ENCODE data around the gene CABP2. TPM values are rescaled to one million over a fixed set of nuclear protein-coding genes. Genes with fewer than 3 reads are reported as not detected.

The CABP2 gene
- total RNA-seq, 2 donors from 2014 or later: not detected

DNA sequence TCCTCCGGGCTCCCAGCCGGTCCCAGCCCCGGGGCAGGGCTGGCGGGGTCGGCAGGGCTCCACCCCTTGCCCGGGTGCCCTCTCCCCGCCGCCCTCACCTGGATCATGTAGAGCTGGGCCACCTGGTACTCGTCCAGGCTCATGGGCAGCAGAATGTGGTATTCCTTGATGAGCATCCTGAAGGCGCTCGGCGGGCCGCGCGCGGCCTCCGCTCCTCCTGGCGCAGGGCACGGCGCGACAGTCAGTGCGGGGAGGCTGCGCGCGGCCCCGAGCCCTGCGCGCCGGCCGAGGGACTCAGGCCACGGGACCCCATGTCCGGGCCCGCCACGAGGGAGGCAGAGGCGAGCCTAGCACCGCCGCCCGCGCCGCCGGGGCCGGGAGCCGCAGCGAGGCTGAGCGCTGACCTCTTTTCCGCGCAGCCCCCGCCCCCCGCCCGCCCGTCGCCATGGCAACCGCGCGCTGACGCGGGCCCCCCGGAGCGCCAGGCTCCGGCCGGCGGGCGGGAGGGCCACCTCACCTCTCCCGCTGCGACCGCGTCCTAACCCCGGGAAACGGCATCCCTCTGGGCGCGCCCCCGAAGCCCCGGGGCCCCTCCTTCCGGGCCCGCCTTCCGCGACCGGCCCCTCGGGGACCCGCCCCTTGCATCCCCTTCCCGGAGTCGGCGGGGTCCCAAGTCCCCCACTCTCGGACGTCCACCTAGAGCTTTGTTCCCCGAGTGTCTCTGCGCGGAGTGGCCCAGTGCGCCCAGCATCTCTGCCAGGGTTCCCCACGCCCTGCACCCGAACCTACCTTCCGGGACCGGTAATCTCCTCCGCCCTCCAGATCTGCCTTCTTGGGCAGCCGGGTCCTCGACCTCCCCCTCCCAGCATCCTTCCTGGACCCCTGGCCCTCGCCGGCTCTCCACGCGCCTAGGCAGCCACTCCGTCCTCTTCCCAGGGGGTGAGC is 19.0 kb downstream of the CABP2 start:
- Histone ChIP-seq H3K27me3 (no peaks in the 10 kb centered on the region), H3K36me3 (peaks cover 9% of the 10 kb centered on the region), H3K4me3 (peak overlapping the region; percentile 66), H3K9me3 (no peaks in the 10 kb centered on the region), H3K9ac (ENCODE audit: low read depth in 2 of 2, low read length in 2 of 2) (peak overlapping the region; percentile 84 to 95), H3K4me1 (peaks cover 23% of the 10 kb centered on the region), H3K27ac (peak overlapping the region; percentile 92)
- TF ChIP-seq, protein P1, sequence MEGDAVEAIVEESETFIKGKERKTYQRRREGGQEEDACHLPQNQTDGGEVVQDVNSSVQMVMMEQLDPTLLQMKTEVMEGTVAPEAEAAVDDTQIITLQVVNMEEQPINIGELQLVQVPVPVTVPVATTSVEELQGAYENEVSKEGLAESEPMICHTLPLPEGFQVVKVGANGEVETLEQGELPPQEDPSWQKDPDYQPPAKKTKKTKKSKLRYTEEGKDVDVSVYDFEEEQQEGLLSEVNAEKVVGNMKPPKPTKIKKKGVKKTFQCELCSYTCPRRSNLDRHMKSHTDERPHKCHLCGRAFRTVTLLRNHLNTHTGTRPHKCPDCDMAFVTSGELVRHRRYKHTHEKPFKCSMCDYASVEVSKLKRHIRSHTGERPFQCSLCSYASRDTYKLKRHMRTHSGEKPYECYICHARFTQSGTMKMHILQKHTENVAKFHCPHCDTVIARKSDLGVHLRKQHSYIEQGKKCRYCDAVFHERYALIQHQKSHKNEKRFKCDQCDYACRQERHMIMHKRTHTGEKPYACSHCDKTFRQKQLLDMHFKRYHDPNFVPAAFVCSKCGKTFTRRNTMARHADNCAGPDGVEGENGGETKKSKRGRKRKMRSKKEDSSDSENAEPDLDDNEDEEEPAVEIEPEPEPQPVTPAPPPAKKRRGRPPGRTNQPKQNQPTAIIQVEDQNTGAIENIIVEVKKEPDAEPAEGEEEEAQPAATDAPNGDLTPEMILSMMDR (IDR thresholded peaks at IDR 0.05): no peak
- no peak for DNase-seq
- intact Hi-C loops (cut with DNase I): no loop called here

DNA sequence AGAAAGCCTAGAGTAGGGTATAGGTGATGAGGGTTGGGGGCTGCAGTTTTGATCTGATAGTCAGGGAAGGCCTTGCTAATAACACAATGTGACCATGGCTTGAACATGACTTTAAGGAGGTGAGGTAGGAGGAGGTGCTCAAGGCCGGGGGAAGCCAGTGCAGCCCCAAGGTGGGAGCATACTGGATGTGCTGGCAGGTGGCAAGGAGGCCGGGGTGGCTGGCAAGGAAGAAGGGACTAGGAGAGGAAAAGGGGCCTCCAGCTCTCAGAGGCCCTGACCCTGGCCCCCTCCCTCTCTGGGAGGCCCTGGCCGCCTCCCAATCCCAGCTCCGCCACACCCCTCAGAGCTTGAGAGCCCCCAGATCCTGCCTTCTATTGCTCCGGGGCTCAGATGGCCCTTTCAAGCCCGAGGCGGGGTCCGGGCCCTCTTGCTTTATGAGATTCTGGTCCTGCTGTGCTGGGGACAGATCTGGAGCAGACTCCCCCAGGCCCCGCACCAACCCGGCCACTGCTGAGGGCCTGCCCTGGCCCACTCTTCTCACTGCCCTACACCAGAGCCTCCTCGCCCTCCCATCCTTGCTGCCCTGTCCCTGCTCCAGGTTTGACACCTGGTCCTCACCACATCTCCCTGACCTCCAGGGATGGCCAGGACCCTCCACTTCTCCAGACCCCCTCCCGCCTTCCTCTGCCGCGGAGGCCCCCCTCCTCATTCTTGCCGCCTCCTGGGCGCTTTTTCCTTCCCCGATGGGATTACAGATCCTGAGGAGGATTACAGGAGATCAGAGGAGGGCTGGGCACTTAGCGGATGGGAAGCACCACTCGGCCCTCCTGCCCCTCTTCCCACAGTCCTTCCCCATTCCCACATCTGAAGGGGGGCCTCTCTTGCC is 19.9 kb downstream of the CABP2 start:
- Histone ChIP-seq H3K4me3 (peak overlapping the region; percentile 66), H3K4me1 (peaks cover 23% of the 10 kb centered on the region), H3K36me3 (peaks cover 9% of the 10 kb centered on the region), H3K27me3 (no peaks in the 10 kb centered on the region), H3K9me3 (no peaks in the 10 kb centered on the region), H3K27ac (no peak overlapping the region), H3K9ac (ENCODE audit: low read depth in 2 of 2, low read length in 2 of 2) (peak overlapping the region; percentile 58 to 84)
- intact Hi-C loops (cut with DNase I): no loop called here
- no peak for DNase-seq
- TF ChIP-seq, protein P1 (IDR thresholded peaks at IDR 0.05): no peak

DNA sequence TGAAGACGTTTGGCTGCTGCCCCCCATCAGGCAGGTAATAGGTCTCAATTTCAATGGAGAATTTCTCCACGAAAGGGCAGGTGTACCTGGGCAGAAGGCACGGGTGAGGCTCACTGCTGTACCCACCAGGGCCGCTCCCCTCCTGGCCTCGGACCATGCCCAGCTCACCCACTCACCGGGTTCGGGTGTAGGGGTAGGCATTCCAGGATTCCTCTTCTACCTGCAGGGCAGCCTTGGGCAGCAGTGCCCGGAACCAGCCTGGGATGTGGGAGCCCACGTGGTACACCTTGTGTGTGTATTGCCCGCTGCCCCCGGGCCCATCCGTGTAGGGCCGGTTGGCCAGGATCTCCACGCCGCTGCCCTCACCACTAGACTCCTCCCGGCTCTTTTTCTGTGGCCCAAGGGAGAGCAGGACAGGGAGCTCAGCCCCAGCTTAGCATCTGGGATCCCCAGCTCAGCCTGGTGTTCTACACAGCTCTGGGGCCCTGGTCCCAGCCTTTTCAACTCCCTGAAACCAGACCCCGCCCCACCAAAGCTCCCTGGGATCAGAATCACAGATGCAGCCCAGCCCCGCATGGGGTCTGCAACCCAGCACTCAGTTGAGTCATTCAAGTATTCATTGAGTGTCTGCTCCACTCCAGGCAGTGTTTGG is 20.8 kb downstream of the CABP2 start:
- Histone ChIP-seq H3K27me3 (no peaks in the 10 kb centered on the region), H3K36me3 (peaks cover 9% of the 10 kb centered on the region), H3K9ac (ENCODE audit: low read depth in 2 of 2, low read length in 2 of 2) (no peak overlapping the region), H3K4me1 (peaks cover 23% of the 10 kb centered on the region), H3K4me3 (no peak overlapping the region), H3K9me3 (no peaks in the 10 kb centered on the region), H3K27ac (no peak overlapping the region)
- DNase-seq: no peak
- intact Hi-C loops (cut with DNase I): no loop called here
- TF ChIP-seq, protein P1 (IDR thresholded peaks at IDR 0.05): no peak

DNA sequence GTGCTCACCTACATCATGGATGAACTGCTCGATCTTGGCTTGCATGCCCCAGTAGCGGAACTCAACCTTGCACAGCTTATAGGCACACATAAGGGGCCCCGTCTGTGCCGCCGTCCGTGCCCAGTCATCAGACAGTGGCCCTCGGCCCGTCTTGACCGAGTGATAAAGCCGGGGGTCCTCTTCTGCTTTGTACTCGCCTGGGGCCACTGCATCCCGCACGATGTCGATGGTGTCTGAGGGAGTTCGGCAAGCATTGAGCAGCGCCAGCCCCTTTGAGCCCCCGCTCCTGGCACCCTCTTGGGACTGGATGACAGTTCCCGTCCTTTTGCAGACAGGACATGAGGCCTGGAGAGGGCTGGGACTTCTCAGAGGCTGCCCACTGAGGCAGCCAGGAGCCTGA is 21.4 kb downstream of the CABP2 start:
- H3K4me3 ChIP-seq: no peak overlapping the region

More for the DNA sequence above, 21.4 kb downstream of the CABP2 start:
- intact Hi-C loops (cut with DNase I): no loop called here
- no peak for DNase-seq
- no peaks in the 10 kb centered on the region for H3K9me3 ChIP-seq
- no peak overlapping the region for H3K27ac ChIP-seq
- no peak overlapping the region for H3K9ac ChIP-seq (ENCODE audit: low read depth in 2 of 2, low read length in 2 of 2)
- peaks cover 9% of the 10 kb centered on the region for H3K36me3 ChIP-seq
- H3K27me3 ChIP-seq: no peaks in the 10 kb centered on the region
- H3K4me1 ChIP-seq: peaks cover 19% of the 10 kb centered on the region
- TF ChIP-seq, protein P1 (IDR thresholded peaks at IDR 0.05): no peak
